AG04449 (cell line): Measurements from ENCODE around the gene SEMA4A.
"Not testable (repeated sequence)": the region's sequence is repeated elsewhere in the genome, so short reads cannot be mapped to it uniquely, and the experiment has no call there.

ENCODE experiments used
- CTCF ChIA-PET: fragments of 350-600 bp; formaldehyde crosslinking; extraction: SDS; loops from one replicate; lab custom pipeline; 2021; ENCODE audit warnings: antibody characterized with exemption; lab: Yijun Ruan, JAX
- POLR2A ChIA-PET: fragments of 400-600, 350-600 bp; formaldehyde crosslinking; extraction: SDS; loops from one replicate; lab custom pipeline; 2020; ENCODE audit warnings: antibody characterized with exemption, inconsistent platforms; lab: Yijun Ruan, JAX
- DNase-seq: peaks from one replicate; pipeline ENCODE4 v3.0.0-alpha.2; 2010; ENCODE audit warnings: low read depth, low spot score
- H3K4me3 ChIP-seq: 2 replicates; pipeline ENCODE4 v1.5.1; 2011; ENCODE audit warnings: low read depth, mild to moderate bottlenecking, control low read depth, low read length
- CTCF ChIP-seq: IDR thresholded peaks from one replicate; pipeline ENCODE4 v1.5.1; 2011; ENCODE audit warnings: mild to moderate bottlenecking, moderate library complexity, low read length, control low read depth, inconsistent platforms; ENCODE audit not compliant: insufficient read depth; ENCODE audit errors: missing control alignments

The SEMA4A gene

GRCh38 chr1:156114101-156114918 is 39.1 kb upstream of the SEMA4A start, which contains the start of gene LMNA:
TSS of gene LMNA (plus strand) at chr1:156114711. CDS start at chr1:156114919, 208 bp downstream.
- H3K4me3 ChIP-seq, result peak within 1 kb of the TSS; percentile 100
- DNase-seq, result peak; percentile 78
- no peak for TF ChIP-seq CTCF
- ChIA-PET POLR2A (interaction anchor here (1.2 to 9.7 kb wide), 5 partner anchors 8 to 17 kb away, joined by 5 to 216 read pairs (median 31); no protein-coding TSS in a partner anchor), CTCF (interaction anchor here (0.5 to 46.3 kb wide), 5 partner anchors 9 to 60 kb away, joined by 3 to 1837 read pairs (median 8); partner anchors contain the start of gene MEX3A)

GRCh38 chr1:156114919-156115513 is 38.4 kb upstream of the SEMA4A start:
- peak overlapping the region; percentile 100 for H3K4me3 ChIP-seq
- no peak for TF ChIP-seq CTCF
- ChIA-PET POLR2A (interaction anchor here (1.2 to 9.7 kb wide), 5 partner anchors 9 to 18 kb away, joined by 5 to 216 read pairs (median 31); no protein-coding TSS in a partner anchor), CTCF (interaction anchor here (0.8 to 46.3 kb wide), 5 partner anchors 9 to 165 kb away, joined by 3 to 1837 read pairs (median 8); partner anchors contain the start of gene MEX3A)
- no peak for DNase-seq

GRCh38 chr1:156115514-156116374 is 37.6 kb upstream of the SEMA4A start:
- CTCF ChIA-PET, result interaction anchor here (0.8 to 46.3 kb wide), 5 partner anchors 8 to 164 kb away, joined by 3 to 1837 read pairs (median 8); partner anchors contain the start of gene MEX3A

GRCh38 chr1:156116731-156117130 is 36.7 kb upstream of the SEMA4A start:
- not testable (repeated sequence) for DNase-seq
- ChIA-PET CTCF (interaction anchor here (1.1 to 46.3 kb wide), 3 partner anchors 12 to 108 kb away, joined by 3 to 1837 read pairs (median 169); partner anchors contain the start of gene MEX3A), POLR2A (interaction anchor here (3.4 to 9.7 kb wide), 3 partner anchors 12 to 20 kb away, joined by 16 to 216 read pairs (median 60); no protein-coding TSS in a partner anchor)
- peak overlapping the region; percentile 100 for H3K4me3 ChIP-seq

More at GRCh38 chr1:156115514-156116374, 37.6 kb upstream of the SEMA4A start:
- DNase-seq, result no peak
- POLR2A ChIA-PET, result interaction anchor here (0.5 to 9.7 kb wide), 9 partner anchors 8 to 306 kb away, joined by 3 to 216 read pairs (median 4); no protein-coding TSS in a partner anchor
- peak overlapping the region; percentile 100 for H3K4me3 ChIP-seq
- TF ChIP-seq CTCF, result no peak

- no peak for DNase-seq
- H3K4me3 ChIP-seq, result peak overlapping the region; percentile 100
- ChIA-PET POLR2A (interaction anchor here (6.7 to 9.7 kb wide), 2 partner anchors 11 to 14 kb away, joined by 60 to 216 read pairs; no protein-coding TSS in a partner anchor), CTCF (interaction anchor here (12.7 to 46.3 kb wide), 2 partner anchors 11 to 22 kb away, joined by 169 to 1837 read pairs; partner anchors contain the start of gene MEX3A)
- no peak for TF ChIP-seq CTCF
These were observed 35.8 kb upstream of the SEMA4A start for GRCh38 chr1:156117414-156118176.
